Measurements from ENCODE around the gene LTBP4. TPM values are rescaled to one million over a fixed set of nuclear protein-coding genes. Genes with fewer than 3 reads are reported as not detected.

LTBP4 gene
- total RNA-seq, 3 donors from 2014 or later, result 141 to 244 (median 160) TPM

GRCh38 chr19:40666803-40667438, 65.8 kb downstream of the LTBP4 start:
- TF ChIP-seq CTCF (IDR thresholded peaks at IDR 0.05), result no peak
- Histone ChIP-seq H3K4me1 (ENCODE audit: low read depth) (peaks cover 5% of the 10 kb centered on the region), H3K4me3 (no peak overlapping the region), H3K36me3 (ENCODE audit: low read depth) (no peaks in the 10 kb centered on the region), H3K9me3 (no peaks in the 10 kb centered on the region)
- DNase-seq, result no peak
- no peak for ATAC-seq
- intact Hi-C loops (cut with DNase I, micrococcal nuclease), result loop anchor here in 1 of 2 donors (10.0 kb wide), 1 partner anchor 148 kb away; no protein-coding TSS in a partner anchor

DNA sequence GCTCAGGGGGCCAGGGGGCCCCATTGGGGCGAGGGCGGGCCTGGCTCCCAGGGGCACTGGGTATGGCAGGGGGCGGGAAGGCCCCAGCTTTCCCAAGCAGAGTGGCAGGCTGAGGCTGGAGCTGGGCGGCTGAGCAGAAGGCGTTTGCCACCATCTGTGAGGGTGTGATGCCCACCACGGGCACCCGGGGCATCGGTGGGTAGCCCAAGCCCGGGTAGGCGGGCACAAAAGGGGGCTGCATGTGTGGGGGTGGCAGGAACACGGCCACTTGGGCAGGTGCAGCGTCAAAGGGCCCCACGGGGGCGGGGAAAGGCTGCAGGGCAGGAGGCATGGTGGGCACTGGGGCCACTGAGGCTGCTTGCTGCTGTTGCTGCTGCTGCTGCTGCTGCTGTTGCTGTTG, 66.4 kb downstream of the LTBP4 start:
- Histone ChIP-seq H3K36me3 (ENCODE audit: low read depth) (no peaks in the 10 kb centered on the region), H3K9me3 (no peaks in the 10 kb centered on the region), H3K4me1 (ENCODE audit: low read depth) (peaks cover 5% of the 10 kb centered on the region), H3K4me3 (no peak overlapping the region)
- TF ChIP-seq CTCF (IDR thresholded peaks at IDR 0.05), result no peak
- no peak for ATAC-seq
- DNase-seq, result no peak
- intact Hi-C loops (cut with DNase I, micrococcal nuclease), result loop anchor here in 1 of 2 donors (10.0 kb wide), 1 partner anchor 147 kb away; no protein-coding TSS in a partner anchor

DNA sequence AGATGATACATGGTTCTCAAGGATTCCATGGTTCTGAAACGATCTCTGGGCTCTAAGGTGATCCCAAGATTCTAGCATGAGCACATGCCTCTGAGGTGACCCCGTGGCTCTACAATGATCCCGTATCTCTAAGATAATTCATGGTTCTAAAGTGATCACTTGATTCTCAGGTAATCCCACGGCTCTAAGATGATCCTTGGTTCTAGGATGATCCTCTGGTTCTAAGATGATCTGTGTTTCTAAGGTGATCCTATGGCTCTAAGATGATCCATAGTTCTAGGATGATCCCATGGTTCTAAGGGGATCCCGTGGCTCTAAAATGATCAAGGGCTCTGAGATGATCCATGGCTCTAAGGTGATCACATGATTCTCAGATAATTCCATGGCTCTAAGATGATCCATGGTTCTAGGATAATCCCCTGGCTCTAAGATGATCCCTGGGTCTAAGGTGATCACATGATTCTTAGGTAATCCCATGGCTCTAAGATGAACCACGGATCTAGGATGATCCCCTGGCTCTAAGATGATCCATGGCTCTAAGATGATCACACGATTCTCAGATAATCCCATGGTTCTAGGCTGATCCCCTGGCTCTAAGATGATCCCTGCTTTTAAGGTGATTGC, 67.9 kb downstream of the LTBP4 start:
- DNase-seq (no peak), ATAC-seq (no peak)
- Histone ChIP-seq H3K4me1 (ENCODE audit: low read depth) (no peaks in the 10 kb centered on the region), H3K36me3 (ENCODE audit: low read depth) (no peaks in the 10 kb centered on the region), H3K9me3 (no peaks in the 10 kb centered on the region), H3K4me3 (no peak overlapping the region)
- intact Hi-C loops (cut with DNase I, micrococcal nuclease), result loop anchor here in 1 of 2 donors (10.0 kb wide), 1 partner anchor 146 kb away; no protein-coding TSS in a partner anchor
- no peak for TF ChIP-seq CTCF (IDR thresholded peaks at IDR 0.05)

- DNase-seq (no peak), ATAC-seq (no peak)
- no peaks in the 10 kb centered on the region for H3K9me3 ChIP-seq
- no peaks in the 10 kb centered on the region for H3K4me1 ChIP-seq (ENCODE audit: low read depth)
- H3K36me3 ChIP-seq (ENCODE audit: low read depth), result no peaks in the 10 kb centered on the region
- intact Hi-C loops (cut with DNase I, micrococcal nuclease), result no loop called here
- TF ChIP-seq CTCF (IDR thresholded peaks at IDR 0.05), result no peak
- no peak overlapping the region for H3K4me3 ChIP-seq
These were observed 70.2 kb downstream of the LTBP4 start for GRCh38 chr19:40671404-40671803.

DNA sequence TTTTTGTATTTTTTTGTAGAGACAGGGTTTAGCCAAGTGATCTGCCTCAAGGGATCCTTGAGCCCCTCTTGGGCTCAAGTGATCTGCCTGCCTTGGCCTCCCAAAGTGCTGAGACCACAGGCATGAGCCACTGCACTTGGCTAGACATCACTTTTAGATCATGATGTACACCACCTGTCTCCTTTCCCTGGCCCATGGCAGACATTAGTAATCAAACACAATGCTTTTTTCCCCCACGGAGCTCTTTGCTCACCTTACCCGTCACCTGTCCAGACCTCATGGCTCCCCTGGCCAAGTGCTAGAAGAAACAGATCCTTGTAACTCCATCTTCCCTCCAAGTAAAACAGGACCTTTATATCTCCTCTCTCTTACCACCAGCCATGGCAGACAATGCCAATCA, 70.9 kb downstream of the LTBP4 start:
- ATAC-seq (no peak), DNase-seq (no peak)
- H3K9me3 ChIP-seq, result no peaks in the 10 kb centered on the region
- no peaks in the 10 kb centered on the region for H3K36me3 ChIP-seq (ENCODE audit: low read depth)
- no peaks in the 10 kb centered on the region for H3K4me1 ChIP-seq (ENCODE audit: low read depth)
- intact Hi-C loops (cut with DNase I, micrococcal nuclease), result no loop called here
- no peak for TF ChIP-seq CTCF (IDR thresholded peaks at IDR 0.05)
- H3K4me3 ChIP-seq, result no peak overlapping the region
